Head of caudate nucleus (tissue), 42 donors: ENCODE data around the gene WNT6.

Experiments
- DNase-seq, 42 donors: peaks; one replicate each; pipeline versions ENCODE4 v3.0.0 to v3.0.0-alpha.2; 2020 to 2021; ENCODE audit warnings: mixed read lengths in 7 of 42
- intact Hi-C: fragments of 100-400 bp; cut with DNase I; formaldehyde crosslinking; loops from one replicate; pipeline ENCODE4 v1.15.0; 2022

The WNT6 gene

DNA sequence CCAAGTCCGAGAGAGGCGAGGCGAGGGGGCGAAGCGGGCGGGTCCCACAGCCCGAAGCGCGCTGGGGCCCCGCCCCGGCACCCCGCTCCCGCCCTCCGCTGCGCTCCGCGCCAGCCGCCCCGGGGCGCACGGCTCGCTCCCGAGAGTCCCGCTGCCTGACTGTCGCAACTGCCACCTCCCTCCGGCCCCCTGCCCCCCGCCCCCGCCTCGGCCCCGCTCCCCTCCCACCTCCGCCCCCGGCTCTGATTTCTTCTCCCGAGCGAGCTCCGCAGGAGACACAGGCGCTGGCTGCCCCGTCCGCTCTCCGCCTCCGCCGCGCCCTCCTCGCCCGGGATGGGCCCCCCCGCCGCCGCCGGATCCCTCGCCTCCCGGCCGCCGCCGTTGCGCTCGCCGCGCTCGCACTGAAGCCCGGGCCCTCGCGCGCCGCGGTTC is at the start of gene WNT6:
Gene WNT6 (plus strand): TSS at position 250 of the 432 bp plus-strand sequence. CDS start 233 bp downstream, outside the sequence.
- peak in 19 of 42 donors; percentile 13 to 64 (median 49) for DNase-seq
- intact Hi-C loops, result no loop called here

DNA sequence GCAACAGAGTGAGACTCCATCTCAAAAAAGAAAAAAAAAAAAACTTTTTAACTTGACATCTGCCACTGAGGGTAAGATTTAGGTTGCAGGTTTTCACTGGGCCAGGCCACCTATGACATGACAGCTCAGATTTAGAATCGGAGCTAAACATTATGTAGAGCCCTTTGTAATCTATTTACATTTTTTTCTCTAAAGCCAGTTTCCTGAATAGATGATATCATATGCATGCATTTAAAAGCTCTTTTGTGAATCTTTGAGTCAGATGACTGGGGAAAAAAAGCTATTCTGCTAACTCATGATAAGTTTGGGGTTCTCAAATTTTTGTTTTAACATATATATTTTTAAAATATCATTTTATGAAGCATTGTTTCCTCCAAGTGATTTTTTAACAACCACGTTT is 49.3 kb upstream of the WNT6 start:
- no peak for DNase-seq
- intact Hi-C loops, result no loop called here

DNA sequence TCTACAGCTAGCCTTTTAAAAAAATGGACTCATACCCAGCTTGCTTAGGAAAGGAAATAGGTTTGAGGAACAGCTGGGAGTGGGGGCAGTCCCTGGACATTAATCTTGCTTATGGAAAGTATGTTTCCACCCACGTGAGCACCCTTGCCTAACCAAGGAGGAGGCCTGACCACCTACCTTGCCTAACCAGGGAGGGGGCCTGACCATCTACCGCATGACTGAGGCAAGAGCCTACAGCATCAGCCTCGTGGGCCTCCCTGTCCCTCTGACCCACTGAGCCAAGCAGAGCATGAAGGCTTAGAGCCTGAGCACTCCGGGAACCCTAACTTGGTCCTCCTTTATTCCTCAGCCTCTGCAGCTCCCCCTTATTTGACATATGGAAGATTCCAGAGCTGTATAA is 48.2 kb upstream of the WNT6 start:
- DNase-seq, result no peak
- intact Hi-C loops, result no loop called here

DNA sequence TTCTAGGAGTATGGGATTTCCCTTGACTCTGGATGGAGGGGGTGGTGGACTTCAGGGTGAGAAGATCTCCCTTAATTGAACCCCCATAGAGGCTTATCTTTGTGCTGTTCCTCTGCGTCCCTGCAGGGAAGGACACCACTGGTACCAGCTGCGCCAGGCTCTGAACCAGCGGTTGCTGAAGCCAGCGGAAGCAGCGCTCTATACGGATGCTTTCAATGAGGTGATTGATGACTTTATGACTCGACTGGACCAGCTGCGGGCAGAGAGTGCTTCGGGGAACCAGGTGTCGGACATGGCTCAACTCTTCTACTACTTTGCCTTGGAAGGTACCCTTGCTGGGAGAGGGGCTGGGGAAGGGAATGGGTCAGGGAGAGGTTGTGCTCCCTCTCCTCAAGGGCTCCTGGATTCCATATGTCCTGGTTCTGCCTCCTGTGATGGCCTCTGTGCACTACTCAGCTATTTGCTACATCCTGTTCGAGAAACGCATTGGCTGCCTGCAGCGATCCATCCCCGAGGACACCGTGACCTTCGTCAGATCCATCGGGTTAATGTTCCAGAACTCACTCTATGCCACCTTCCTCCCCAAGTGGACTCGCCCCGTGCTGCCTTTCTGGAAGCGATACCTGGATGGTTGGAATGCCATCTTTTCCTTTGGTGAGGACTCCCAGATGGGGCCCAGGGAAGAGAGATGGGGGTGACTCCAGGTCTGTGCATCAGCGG is 47.3 kb upstream of the WNT6 start:
- intact Hi-C loops, result no loop called here
- peak in 1 of 42 donors; percentile 31 for DNase-seq

DNA sequence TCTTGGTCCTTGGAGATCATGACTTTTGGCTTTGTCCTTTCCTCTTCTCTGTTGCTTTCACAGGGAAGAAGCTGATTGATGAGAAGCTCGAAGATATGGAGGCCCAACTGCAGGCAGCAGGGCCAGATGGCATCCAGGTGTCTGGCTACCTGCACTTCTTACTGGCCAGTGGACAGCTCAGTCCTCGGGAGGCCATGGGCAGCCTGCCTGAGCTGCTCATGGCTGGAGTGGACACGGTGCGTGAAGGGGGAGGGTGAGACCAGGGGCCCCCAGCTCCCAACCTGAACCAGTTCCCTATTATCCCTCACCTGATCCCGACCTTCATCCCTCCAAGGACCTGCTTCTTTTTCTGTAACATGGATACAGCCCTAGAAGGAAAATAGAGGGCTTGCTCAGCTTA is 46.7 kb upstream of the WNT6 start:
- intact Hi-C loops, result no loop called here
- no peak for DNase-seq

DNA sequence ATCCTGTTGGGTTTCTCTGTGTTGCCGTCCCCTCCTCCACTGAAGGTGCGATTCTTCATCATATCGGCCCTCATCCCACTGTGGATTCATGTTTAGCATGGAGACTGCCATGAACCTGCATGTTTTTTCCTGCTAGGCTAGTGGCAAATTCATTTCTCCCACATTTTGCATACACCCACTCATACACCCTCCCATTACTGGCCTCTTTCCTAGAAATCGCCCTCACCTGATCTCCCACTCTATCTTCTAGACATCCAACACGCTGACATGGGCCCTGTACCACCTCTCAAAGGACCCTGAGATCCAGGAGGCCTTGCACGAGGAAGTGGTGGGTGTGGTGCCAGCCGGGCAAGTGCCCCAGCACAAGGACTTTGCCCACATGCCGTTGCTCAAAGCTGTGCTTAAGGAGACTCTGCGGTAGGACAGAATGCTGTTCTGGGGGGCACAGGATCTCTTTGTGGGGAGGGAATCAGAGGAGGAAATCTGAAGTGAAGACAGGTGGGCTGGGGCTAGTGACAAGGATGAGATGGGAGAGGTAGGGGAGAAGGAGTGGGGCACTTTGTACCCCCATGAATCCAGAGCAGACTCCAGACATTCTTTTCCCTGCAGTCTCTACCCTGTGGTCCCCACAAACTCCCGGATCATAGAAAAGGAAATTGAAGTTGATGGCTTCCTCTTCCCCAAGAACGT is 45.7 kb upstream of the WNT6 start:
- intact Hi-C loops, result no loop called here
- DNase-seq, result no peak

DNA sequence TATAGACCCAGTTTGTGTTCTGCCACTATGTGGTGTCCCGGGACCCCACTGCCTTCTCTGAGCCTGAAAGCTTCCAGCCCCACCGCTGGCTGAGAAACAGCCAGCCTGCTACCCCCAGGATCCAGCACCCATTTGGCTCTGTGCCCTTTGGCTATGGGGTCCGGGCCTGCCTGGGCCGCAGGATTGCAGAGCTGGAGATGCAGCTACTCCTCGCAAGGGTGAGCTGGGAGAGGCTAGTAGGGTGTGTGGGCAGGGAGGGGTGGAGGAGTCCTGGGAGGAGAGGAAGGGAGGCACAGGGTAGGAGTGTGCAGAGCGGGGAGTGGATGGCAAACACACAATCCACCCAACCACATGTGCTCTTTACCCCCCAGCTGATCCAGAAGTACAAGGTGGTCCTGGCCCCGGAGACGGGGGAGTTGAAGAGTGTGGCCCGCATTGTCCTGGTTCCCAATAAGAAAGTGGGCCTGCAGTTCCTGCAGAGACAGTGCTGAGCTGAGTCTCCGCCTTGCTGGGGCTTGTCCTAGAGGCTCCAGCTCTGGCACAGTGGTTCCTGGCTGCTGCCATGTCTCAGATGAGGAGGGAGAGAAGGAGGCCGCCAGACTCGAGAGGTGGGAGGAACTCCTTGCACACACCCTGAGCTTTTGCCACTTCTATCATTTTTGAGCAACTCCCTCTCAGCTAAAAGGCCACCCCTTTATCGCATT is 44.9 kb upstream of the WNT6 start:
- intact Hi-C loops, result no loop called here

DNA sequence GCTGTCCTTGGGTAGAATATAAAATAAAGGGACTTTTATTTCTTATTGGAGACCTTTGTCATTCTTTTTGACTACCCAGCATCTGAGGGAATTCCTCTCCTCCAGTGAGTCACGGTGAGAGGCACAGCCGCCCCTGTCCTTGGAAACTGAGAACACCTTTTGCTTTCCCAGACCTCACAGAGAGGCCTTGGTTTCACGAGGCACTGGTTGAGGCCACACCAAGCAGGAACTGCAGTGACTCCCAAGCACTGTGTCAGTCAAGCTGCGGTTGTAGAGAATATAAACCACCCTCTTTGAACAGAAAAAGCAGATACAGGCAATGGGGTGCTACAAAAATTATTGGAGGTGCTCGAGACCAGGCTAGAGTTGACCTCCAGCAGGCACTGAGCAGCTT is 44.4 kb upstream of the WNT6 start:
- intact Hi-C loops, result no loop called here
- peak in 1 of 42 donors; percentile 16 for DNase-seq

More for the DNA sequence above, 44.9 kb upstream of the WNT6 start:
- peak in 1 of 42 donors; percentile 4 for DNase-seq

DNA sequence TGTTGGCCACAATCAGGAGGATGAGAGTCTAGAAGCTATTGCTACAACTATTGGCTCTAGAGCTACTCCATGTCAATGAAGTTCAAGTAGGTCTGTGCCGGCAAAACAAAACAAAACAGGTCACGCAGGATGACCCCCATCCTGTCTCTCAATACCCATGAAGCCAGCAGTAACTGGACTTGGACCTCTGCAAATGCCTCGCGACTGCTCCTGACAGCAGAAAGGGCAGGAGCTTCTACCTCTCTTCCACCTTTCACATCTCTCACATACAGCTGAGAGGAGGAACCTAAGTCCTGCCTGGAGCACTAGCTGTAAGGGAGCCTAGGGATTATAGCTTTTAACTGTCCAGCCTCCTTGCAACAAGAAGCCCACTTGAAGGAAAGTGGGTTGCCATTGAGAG is 44.0 kb upstream of the WNT6 start:
- intact Hi-C loops, result no loop called here
- peak in 1 of 42 donors; percentile 28 for DNase-seq

DNA sequence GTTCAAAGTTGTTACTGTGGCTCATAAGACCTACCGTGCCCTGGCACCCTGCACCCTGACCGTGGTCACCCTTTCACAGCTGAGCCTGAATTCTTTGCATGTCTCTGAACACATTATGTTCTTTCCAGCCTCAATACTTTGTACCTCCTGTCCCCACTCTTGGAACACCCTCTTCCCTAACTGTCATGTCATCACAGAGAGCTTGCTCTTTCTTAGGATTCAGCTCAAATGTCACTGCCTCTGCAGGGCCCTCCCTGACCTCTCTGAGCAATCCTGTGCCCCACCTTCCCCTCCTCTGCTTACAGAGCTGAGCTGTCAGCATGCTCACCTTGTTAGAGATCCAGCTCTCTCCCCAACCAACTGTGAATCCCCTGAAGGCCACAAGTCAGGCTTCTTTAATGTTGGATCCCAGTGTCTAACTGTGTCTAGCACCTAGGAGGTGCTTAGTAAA is 43.0 kb upstream of the WNT6 start:
- intact Hi-C loops, result no loop called here
- peak in 1 of 42 donors; percentile 10 for DNase-seq

DNA sequence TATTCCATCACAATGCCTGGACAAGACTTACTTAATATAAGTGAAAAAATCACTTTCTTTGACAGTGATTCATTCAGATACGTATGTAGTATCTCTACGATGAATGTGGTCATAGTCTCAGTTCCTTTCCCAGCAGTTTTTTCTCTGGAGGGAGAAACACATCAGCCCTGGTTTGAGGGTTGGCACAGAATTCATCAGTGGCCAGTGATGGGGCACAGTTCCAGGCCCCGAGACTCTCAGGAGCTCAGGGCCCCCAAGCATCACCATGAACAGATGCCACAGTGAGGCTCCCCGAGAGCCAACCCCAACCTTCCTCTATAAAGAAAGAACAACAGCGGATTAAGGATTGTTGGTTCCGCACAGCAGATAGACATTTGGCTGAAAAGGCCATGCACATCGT is 40.5 kb upstream of the WNT6 start:
- intact Hi-C loops, result no loop called here
- DNase-seq, result no peak

DNA sequence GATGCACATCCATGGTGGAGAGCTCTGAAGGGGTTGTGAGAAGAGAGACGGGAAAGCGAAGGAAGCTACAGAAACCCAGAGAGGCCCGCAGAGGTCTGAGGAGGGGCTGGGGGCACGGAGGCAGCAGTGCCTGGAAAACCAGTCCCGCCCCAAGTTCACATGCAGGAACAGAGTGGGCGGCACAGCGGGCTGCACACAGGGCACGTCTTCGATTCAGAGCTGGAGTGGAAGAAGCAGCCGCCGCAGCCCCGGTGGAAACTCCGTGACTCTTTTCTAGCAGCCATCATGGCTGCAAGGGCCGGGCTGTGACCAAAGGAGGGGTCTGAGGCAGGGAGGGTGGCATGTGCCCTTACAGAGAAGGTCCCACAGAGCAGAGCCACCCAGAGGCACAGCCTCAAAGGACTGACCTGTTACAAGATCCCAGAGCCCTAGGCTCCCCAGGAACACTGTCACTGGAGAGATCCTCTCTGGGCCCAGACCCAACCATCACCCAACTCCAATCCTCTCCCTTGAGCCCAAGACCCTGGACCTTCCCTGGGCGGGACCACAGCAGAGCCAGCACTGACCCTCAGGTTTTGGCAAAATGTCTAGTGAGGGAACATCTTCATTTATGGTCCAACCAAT is 38.7 kb upstream of the WNT6 start:
- peak in 1 of 42 donors; percentile 31 for DNase-seq
- intact Hi-C loops, result no loop called here

DNA sequence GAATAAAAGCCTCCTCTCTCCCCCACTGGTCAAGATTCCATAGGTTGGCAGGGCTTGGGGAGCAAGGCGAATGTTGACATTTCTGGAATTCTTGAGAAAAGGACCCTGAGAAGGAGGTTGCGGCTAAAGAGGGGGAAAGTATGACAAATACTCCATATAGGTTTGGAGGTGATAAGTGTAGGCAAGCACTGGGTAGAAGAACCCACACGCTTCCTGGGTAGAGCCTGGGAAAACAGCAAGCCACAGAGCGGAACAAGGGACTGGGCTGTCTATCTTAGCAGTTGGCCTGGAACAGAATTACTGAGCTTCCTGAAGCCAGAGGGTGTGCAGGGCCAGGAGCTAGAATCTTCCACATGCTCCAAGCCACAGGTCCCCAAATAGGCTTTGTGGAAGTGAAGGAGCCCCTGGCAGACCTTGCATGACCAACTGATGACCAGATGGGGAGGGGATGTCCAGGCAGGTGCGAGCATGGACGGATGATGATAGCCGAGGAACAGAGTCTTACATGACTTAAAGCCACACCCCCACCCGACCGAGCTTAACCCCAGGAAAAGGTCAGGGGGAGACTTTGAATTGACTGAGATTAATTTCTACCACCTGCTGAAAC is 37.9 kb upstream of the WNT6 start:
- intact Hi-C loops, result no loop called here
- peak in 1 of 42 donors; percentile 20 for DNase-seq

DNA sequence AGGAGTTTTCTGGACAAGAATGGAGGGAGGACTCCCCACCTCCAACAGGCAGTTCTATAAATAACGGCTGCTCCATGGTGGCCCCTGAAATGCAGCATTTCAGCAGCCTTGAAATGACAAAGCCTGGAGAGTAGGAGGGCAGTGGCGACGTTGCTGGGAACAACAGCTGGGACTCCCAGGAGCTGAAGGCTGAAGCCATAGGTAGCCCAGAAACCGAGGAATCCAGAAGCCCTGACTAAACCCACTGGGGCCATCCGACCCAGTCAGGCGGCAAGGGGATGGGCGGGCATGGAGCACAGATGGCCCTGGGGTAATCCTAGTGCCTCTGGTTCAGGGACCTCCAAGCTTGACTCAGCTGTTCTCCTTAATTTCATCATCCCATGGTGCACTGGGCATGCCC is 37.0 kb upstream of the WNT6 start:
- intact Hi-C loops, result no loop called here
- peak in 1 of 42 donors; percentile 26 for DNase-seq

DNA sequence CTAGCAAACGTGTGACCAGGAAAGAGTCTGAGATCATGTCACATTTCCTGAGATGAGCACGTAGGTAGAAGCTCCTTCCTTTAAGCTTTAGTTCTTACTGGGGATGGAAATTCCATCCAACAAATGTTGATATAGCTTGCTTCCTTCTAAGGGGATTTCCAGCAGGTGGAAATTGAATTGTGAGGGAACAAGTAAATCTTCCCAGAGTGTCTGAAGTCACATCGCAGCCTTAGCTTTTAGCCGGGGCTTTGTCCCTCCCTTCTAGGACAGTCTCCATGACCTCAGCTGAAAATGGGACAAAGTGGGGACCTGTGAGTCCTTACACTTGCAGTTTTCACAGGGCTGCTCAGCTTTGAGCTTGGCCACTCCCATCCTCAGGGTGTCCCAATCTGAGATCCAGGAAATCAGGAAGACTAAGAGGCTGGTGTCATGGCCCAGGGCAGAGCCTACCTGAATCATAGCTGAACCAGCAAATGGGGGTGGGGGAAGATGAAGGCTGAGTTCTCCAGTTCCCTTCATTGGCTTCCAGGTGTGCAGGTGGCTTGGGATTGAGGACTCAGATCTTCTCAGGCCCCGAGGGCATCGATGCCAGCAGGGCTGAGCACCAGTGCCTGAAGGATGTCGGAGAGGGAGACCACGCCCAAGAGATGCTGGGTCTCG is 36.3 kb upstream of the WNT6 start:
- intact Hi-C loops, result no loop called here
- DNase-seq, result peak in 1 of 42 donors; percentile 16

DNA sequence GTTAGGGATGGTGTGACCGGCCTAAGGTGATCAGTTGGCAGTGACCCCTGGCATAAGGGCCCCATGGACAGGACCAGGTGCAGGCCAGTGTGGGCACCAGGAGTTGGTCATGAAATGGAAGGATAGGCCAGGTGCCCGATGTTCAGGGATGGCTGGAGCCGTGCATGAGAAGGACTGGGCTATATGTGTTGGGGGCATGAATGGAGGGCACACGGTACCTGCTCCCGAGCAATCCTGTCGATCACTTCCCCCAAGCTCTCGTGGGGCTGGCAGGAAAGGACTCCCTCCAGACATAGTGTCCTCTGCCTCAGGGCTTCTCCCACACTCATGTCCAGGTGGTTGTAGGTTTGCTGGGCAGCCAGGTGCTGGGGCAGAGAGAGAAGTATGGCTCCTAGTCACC is 35.6 kb upstream of the WNT6 start:
- DNase-seq, result peak in 1 of 42 donors; percentile 28
- intact Hi-C loops, result no loop called here

DNA sequence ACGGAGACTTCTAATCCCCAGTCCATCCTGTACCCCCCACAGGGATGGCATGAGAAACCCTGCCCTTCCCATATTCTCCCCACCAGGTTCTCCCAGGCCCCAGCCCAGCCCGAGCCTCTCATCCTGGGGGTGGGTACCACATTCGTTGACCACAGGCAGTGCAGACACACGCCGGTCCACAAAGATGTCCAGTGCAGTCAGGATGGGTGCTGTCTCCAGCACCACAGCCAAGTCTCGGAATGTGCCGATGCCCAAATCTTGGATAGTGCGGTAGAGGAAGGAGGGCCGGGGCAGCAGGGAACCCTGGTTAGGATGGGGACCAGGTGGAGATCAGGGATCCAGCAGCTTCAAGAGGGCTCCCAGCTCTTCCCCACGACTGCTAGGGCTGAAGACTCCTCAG is 32.8 kb upstream of the WNT6 start:
- no peak for DNase-seq
- intact Hi-C loops, result no loop called here

DNA sequence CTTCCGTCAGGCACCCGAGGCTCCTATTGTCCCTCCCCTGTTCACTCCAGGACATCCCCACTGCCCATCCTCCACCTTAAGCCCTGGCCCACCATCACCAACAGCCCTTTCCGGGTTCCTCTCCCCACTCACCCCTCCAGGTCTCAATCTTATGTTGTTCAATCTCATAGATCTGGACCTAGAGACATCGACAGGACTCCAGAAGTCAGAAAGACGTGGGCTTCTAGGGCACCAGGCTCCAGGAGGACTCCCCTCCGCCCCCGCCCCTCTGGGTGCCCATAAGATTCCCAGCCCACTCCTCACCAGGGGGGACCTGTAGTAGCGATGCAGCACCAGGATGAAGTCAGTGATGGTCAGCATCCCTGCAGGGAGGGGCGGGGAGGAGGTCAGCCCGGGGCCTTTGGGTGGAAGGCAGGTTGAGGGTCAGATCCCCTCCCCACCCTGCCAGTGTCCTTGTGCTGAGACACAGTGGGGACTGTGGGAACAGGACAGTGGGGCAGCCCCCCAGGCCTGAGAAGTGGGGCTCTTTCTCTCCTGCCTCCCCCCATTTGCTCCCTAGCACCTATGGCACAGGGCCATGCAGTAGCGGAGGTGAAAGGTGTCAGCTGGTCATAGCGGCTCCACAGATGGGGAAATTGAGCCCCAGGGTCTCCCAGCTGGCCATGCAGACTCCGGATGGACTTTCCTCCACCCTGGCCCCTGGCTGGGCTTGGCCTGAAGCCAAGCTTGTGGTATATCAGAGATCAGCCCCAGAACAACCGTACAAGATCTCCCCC is 31.7 kb upstream of the WNT6 start:
- intact Hi-C loops, result no loop called here
- DNase-seq, result peak in 1 of 42 donors; percentile 20
